Measurements from ENCODE around the gene RPP25L. TPM values are rescaled to one million over a fixed set of nuclear protein-coding genes. Genes with fewer than 3 reads are reported as not detected.

RPP25L gene
- total and polyA plus RNA-seq, 9 of the 15 experiments (the other 6 are each of a cell fraction or from before 2014, with no cell fraction given) = 16.3 to 43.7 (median 29.0) TPM

DNA sequence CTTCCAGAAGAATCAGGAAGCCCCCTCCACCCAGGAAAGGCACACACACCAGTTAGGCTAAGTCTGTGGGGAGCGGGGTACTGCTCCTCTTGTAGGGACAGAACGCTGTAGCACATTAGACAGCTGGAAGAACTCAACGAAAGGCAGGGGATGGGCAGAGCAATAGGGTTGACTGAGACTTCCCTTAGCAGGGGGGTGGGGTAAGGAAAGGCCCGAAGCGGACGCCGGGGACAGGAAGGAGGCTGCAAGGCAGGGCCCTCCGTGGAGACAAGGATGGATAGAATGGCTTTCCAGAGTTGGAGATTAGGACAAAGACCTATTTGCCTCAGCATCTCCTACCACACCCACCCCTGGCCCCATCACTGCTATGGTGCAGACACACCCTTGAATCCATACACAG, 36.7 kb downstream of the RPP25L start (continued):
- TF ChIP-seq BRD4 (IDR thresholded peaks at IDR 0.05) (no peak), PTTG1 (tag; IDR thresholded peaks at IDR 0.05; ENCODE audit: low read depth) (no peak)

DNA sequence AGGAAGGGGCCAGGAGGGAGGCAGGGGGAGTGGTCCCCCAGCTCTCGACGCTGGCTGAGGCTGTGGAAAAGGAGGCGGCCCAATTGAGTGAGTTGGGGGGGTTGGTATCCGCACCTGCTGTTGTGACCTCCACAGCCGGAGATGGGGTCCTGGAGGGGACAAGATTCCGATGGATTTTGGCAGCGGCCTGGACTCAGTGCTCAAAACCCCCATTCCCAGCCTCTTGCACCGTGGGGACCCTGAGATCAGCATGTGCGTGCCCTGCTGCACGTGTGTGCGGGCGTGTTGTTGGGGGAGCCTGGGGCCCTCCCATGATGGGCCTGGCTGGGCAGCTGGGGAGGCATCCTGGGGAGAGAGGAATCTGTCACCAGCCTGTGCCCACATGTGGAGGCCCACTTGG, 37.3 kb downstream of the RPP25L start:
- Histone ChIP-seq H3K27ac (ENCODE audit: extremely low read depth, low read depth, low read length) (no peak overlapping the region), H3K9ac (ENCODE audit: insufficient read depth in 1 of 2, low read depth in 2 of 2, low read length in 2 of 2) (no peak overlapping the region), H3K9me3 (replicated peaks; ENCODE audit: control insufficient read depth, insufficient read depth, low read depth, low read length) (no peaks in the 10 kb centered on the region), H3K4me2 (ENCODE audit: insufficient read depth, low read length) (no peak overlapping the region), H3K36me3 (ENCODE audit: control insufficient read depth, insufficient read depth, low read length) (no peaks in the 10 kb centered on the region), H3K79me2 (ENCODE audit: control insufficient read depth, insufficient read depth, low read length) (no peaks in the 10 kb centered on the region), H2AFZ (ENCODE audit: low read depth, low read length) (no peak overlapping the region), H4K20me1 (replicated peaks; ENCODE audit: control insufficient read depth, insufficient read depth, low read length) (peaks cover 4% of the 10 kb centered on the region), H3K9me1 (ENCODE audit: control insufficient read depth, insufficient read depth, low read length) (no peaks in the 10 kb centered on the region), H3K4me3 (no peak overlapping the region), H3K4me1 (replicated peaks in 1 of 2; ENCODE audit: control insufficient read depth in 2 of 2, insufficient read depth in 2 of 2, low read length in 2 of 2) (peaks cover 0 to 7% of the 10 kb centered on the region in 2 experiments; a peak in 2 of 5 replicates), H3K27me3 (ENCODE audit: control insufficient read depth in 2 of 2, insufficient read depth in 2 of 2, low read length in 2 of 2) (peaks cover 13 to 72% of the 10 kb centered on the region in 2 experiments; a peak in 4 of 5 replicates)
- FAIRE-seq (no peak), ATAC-seq (no peak), DNase-seq (ENCODE audit: extremely low read depth in 1 of 4, low spot score in 3 of 4) (no peak)
- ChIA-PET POLR2A (interaction anchor here (0.6 kb wide), 2 partner anchors 11 to 27 kb away, joined by 3 read pairs; no protein-coding TSS in a partner anchor), CTCF (ENCODE audit: low intra/inter-chr PET ratio) (no interaction called here)
- in situ Hi-C loops (cut with MboI) (no loop called here), intact Hi-C loops (cut with micrococcal nuclease) (no loop called here)
- WGBS (ENCODE audit: insufficient coverage, low coverage, missing lambda C conversion rate) = 0% methylated on average over 8 of the region's 12 CpGs
- no peak for TF ChIP-seq FOXP1 (CRISPR knock-in tag; IDR thresholded peaks at IDR 0.05)
- no peak for TF ChIP-seq ZNF354B (CRISPR knock-in tag; IDR thresholded peaks at IDR 0.05)
- BruUV-seq (replicated peaks) = no TSS peak

Measured in K562 (cell line).